Astrocyte (in vitro differentiated cells and primary cell): ENCODE results near the gene RPS14. TPM values are rescaled to one million over a fixed set of nuclear protein-coding genes. Genes with fewer than 3 reads are reported as not detected.

ENCODE experiments used
- DNase-seq: peaks from one replicate; pipeline ENCODE4 v3.0.0-alpha.2; 2010; ENCODE audit warnings: low read depth
- FAIRE-seq: peaks from 2 replicates; lab custom pipeline; 2011; peaks lifted over from hg19 to GRCh38; lab: Jason Lieb, UNC
- H2AFZ ChIP-seq: 2 replicates; pipeline ENCODE4 v1.6.0; 2012; ENCODE audit warnings: low read depth, low read length, inconsistent platforms
- H3K27ac ChIP-seq: 2 replicates; pipeline ENCODE4 v1.5.1; 2011; ENCODE audit warnings: low read depth, low read length, inconsistent platforms
- H3K27me3 ChIP-seq: 2 replicates; pipeline ENCODE4 v1.6.0; 2011; ENCODE audit warnings: low read length, inconsistent platforms; ENCODE audit not compliant: insufficient read depth
- H3K36me3 ChIP-seq: 2 replicates; pipeline ENCODE4 v1.5.1; 2011; ENCODE audit warnings: low read length, inconsistent platforms; ENCODE audit not compliant: insufficient read depth
- H3K4me1 ChIP-seq: 2 replicates; pipeline ENCODE4 v1.5.1; 2011; ENCODE audit warnings: low read length, inconsistent platforms; ENCODE audit not compliant: insufficient read depth
- H3K4me2 ChIP-seq: 2 replicates; pipeline ENCODE4 v1.6.0; 2012; ENCODE audit warnings: low read length, inconsistent platforms
- H3K4me3 ChIP-seq: 2 replicates; pipeline ENCODE4 v1.5.1; 2011; ENCODE audit warnings: low read depth, mild to moderate bottlenecking, low read length, inconsistent platforms; ENCODE audit not compliant: insufficient read depth
- H3K79me2 ChIP-seq: 2 replicates; pipeline ENCODE4 v1.6.0; 2012; ENCODE audit warnings: mild to moderate bottlenecking, low read length, inconsistent platforms; ENCODE audit not compliant: insufficient read depth
- H3K9ac ChIP-seq: 2 replicates; pipeline ENCODE4 v1.6.0; 2012; ENCODE audit warnings: mild to moderate bottlenecking, low read length, inconsistent platforms
- H3K9me3 ChIP-seq: 2 replicates; pipeline ENCODE4 v1.5.1; 2012; ENCODE audit warnings: low read depth, mild to moderate bottlenecking, low read length, inconsistent platforms; ENCODE audit not compliant: insufficient read depth
- H4K20me1 ChIP-seq: 2 replicates; pipeline ENCODE4 v1.6.0; 2012; ENCODE audit warnings: low read length, inconsistent platforms; ENCODE audit not compliant: insufficient read depth
- H3K27ac Mint-ChIP-seq: one replicate; pipeline ENCODE4 v1.8.0; 2021; ENCODE audit warnings: mild to moderate bottlenecking, mixed read lengths; ENCODE audit not compliant: unreplicated experiment
- H3K27me3 Mint-ChIP-seq: one replicate; pipeline ENCODE4 v1.8.0; 2021; ENCODE audit warnings: low read depth, mixed read lengths; ENCODE audit not compliant: unreplicated experiment
- H3K36me3 Mint-ChIP-seq: one replicate; pipeline ENCODE4 v1.8.0; 2021; ENCODE audit warnings: low read depth, mixed read lengths; ENCODE audit not compliant: unreplicated experiment
- H3K4me1 Mint-ChIP-seq: one replicate; pipeline ENCODE4 v1.8.0; 2021; ENCODE audit warnings: low read depth, mixed read lengths; ENCODE audit not compliant: unreplicated experiment
- H3K4me3 Mint-ChIP-seq: one replicate; pipeline ENCODE4 v1.8.0; 2021; ENCODE audit warnings: mild to moderate bottlenecking, moderate library complexity, mixed read lengths; ENCODE audit not compliant: unreplicated experiment
- H3K9me3 Mint-ChIP-seq: one replicate; pipeline ENCODE4 v1.8.0; 2021; ENCODE audit warnings: mild to moderate bottlenecking, mixed read lengths; ENCODE audit not compliant: unreplicated experiment
- EZH2 ChIP-seq: IDR thresholded peaks from 2 replicates; pipeline ENCODE4 v1.6.1; 2012; ENCODE audit warnings: mild to moderate bottlenecking, low read length, inconsistent platforms; ENCODE audit not compliant: insufficient read depth
- total RNA-seq: library from RNA; stranded (reverse); gene quantifications from 2 replicates; pipeline ENCODE4 v1.2.1, GENCODE V29; 2021
- TF ChIP-seq, protein P1 (sequence below): IDR thresholded peaks from 2 replicates; pipeline ENCODE4 v1.5.1; 2011; ENCODE audit warnings: low read depth, mild to moderate bottlenecking, inconsistent platforms, low read length, moderate library complexity; ENCODE audit not compliant: insufficient read depth

The RPS14 gene
- total RNA-seq, 1 donor from 2014 or later = 2,054 TPM

GRCh38 chr5:150431574-150431973, 18.0 kb downstream of the RPS14 start:
- Mint-ChIP-seq H3K9me3 (no peaks in the 10 kb centered on the region), H3K4me3 (no peak overlapping the region), H3K27ac (no peak overlapping the region), H3K27me3 (peaks cover 7% of the 10 kb centered on the region), H3K4me1 (peaks cover 8% of the 10 kb centered on the region), H3K36me3 (peaks cover 2% of the 10 kb centered on the region)
- H4K20me1 ChIP-seq = no peaks in the 10 kb centered on the region
- no peaks in the 10 kb centered on the region for H3K36me3 ChIP-seq
- DNase-seq = no peak
- no peaks in the 10 kb centered on the region for H3K27me3 ChIP-seq
- no peak overlapping the region for H3K9ac ChIP-seq
- no peak overlapping the region for H2AFZ ChIP-seq
- no peak overlapping the region for H3K4me2 ChIP-seq
- H3K9me3 ChIP-seq = no peaks in the 10 kb centered on the region
- no peak for FAIRE-seq
- H3K27ac ChIP-seq = no peak overlapping the region
- no peak overlapping the region for H3K4me3 ChIP-seq
- no peak for TF ChIP-seq EZH2
- TF ChIP-seq, protein P1, sequence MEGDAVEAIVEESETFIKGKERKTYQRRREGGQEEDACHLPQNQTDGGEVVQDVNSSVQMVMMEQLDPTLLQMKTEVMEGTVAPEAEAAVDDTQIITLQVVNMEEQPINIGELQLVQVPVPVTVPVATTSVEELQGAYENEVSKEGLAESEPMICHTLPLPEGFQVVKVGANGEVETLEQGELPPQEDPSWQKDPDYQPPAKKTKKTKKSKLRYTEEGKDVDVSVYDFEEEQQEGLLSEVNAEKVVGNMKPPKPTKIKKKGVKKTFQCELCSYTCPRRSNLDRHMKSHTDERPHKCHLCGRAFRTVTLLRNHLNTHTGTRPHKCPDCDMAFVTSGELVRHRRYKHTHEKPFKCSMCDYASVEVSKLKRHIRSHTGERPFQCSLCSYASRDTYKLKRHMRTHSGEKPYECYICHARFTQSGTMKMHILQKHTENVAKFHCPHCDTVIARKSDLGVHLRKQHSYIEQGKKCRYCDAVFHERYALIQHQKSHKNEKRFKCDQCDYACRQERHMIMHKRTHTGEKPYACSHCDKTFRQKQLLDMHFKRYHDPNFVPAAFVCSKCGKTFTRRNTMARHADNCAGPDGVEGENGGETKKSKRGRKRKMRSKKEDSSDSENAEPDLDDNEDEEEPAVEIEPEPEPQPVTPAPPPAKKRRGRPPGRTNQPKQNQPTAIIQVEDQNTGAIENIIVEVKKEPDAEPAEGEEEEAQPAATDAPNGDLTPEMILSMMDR = no peak
- peaks cover 3% of the 10 kb centered on the region for H3K4me1 ChIP-seq
- no peaks in the 10 kb centered on the region for H3K79me2 ChIP-seq

DNA sequence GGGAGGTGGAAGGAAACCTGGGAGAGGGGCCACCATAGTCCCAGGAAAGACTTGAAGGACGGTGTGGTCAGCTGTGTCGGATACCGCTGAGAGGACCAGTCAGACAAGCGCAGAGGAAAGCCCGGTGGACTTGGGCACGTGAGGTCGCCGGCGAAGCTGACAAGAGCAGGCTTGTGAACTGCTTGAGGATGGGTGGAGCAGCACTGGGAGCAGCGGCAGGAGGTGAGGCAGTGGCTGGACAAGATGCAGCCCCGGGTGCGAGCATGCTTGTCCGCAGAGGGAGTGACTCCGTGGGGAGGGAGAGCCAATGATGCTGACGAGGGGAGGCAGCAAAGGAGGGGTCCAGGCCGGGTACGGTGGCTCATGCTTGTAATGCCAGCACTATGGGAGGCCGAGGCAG, 18.5 kb downstream of the RPS14 start:
- Histone ChIP-seq H3K27me3 (no peaks in the 10 kb centered on the region), H3K4me3 (no peak overlapping the region), H3K36me3 (no peaks in the 10 kb centered on the region), H3K4me2 (no peak overlapping the region), H2AFZ (no peak overlapping the region), H3K9me3 (no peaks in the 10 kb centered on the region), H3K27ac (no peak overlapping the region), H3K9ac (no peak overlapping the region), H3K4me1 (no peaks in the 10 kb centered on the region), H3K79me2 (no peaks in the 10 kb centered on the region), H4K20me1 (no peaks in the 10 kb centered on the region)
- H3K4me1 Mint-ChIP-seq = peaks cover 8% of the 10 kb centered on the region
- H3K36me3 Mint-ChIP-seq = peaks cover 2% of the 10 kb centered on the region
- no peak overlapping the region for H3K4me3 Mint-ChIP-seq
- no peak for TF ChIP-seq EZH2
- TF ChIP-seq, protein P1 = no peak
- H3K27ac Mint-ChIP-seq = no peak overlapping the region
- FAIRE-seq = no peak
- no peaks in the 10 kb centered on the region for H3K9me3 Mint-ChIP-seq
- H3K27me3 Mint-ChIP-seq = peaks cover 7% of the 10 kb centered on the region
- DNase-seq = no peak

GRCh38 chr5:150429410-150429873, 20.1 kb downstream of the RPS14 start:
- Histone ChIP-seq H3K4me1 (no peaks in the 10 kb centered on the region), H3K9ac (no peak overlapping the region), H3K27me3 (no peaks in the 10 kb centered on the region), H3K36me3 (no peaks in the 10 kb centered on the region), H3K79me2 (no peaks in the 10 kb centered on the region), H3K9me3 (no peaks in the 10 kb centered on the region), H2AFZ (no peak overlapping the region), H3K4me3 (no peak overlapping the region), H4K20me1 (no peaks in the 10 kb centered on the region), H3K27ac (no peak overlapping the region), H3K4me2 (no peak overlapping the region)
- DNase-seq (no peak), FAIRE-seq (no peak)
- TF ChIP-seq, protein P1 = no peak
- Mint-ChIP-seq H3K36me3 (peaks cover 2% of the 10 kb centered on the region), H3K27ac (no peak overlapping the region), H3K27me3 (peaks cover 9% of the 10 kb centered on the region), H3K4me3 (no peak overlapping the region), H3K9me3 (no peaks in the 10 kb centered on the region), H3K4me1 (peaks cover 4% of the 10 kb centered on the region)
